ES-I3 (cell line): ENCODE data around the gene LSM14B.

Experiments used
- H3K36me3 ChIP-seq: 2 replicates; pipeline ENCODE4 v1.6.1; 2013; ENCODE audit warnings: mild to moderate bottlenecking, low read length, control low read depth, moderate library complexity; ENCODE audit not compliant: insufficient read depth
- H3K4me1 ChIP-seq: 2 replicates; pipeline ENCODE4 v1.6.1; 2013; ENCODE audit warnings: mild to moderate bottlenecking, control low read depth, low read length; ENCODE audit not compliant: insufficient read depth
- H3K9ac ChIP-seq: 2 replicates; pipeline ENCODE4 v1.6.1; 2013; ENCODE audit warnings: low read depth, mild to moderate bottlenecking, low read length, moderate library complexity
- H3K9me3 ChIP-seq: 2 replicates; pipeline ENCODE4 v1.6.1; 2013; ENCODE audit warnings: mild to moderate bottlenecking, low read length, moderate library complexity; ENCODE audit not compliant: control insufficient read depth, insufficient read depth

Gene LSM14B

DNA sequence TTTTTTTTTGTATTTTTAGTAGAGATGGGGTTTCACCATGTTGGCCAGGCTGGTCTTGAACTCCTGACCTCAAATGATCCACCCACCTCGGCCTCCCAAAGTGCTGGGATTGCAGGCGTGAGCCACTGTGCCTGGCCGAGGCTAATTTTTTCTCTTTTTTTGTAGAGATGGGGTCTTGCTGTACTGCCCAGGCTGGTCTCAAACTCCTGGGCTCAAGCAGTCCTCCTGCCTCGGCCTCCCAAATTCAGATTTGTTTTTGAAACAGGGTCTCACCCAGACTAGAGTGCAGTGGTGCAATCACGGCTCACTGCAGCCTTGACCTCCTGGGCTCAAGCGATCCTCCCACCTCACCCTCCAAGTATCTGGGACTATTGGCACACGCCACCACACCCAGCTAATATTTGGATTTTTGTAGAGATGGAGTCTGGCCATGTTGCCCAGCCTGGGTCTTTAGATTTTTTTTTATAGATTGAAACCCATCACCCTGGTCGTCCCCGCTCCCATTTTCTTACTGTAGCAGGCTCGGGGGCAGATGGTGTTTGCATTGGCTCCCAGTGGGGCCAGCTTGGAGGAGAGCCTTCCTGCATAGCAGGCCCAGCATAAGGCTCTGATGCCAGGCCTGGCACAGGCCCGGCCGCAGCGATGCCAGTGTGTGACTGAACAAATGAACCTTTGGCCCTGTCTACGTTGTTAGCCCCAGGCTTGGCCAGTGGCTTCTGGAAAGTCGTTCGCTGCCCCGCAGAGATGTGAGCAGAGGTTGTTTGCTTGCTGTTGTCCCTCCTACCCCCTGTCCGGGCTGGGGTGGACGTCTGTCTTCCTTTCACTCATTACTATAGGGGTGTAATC, 56.3 kb downstream of the LSM14B start:
- H3K9ac ChIP-seq = no peak overlapping the region
- H3K9me3 ChIP-seq = no peaks in the 10 kb centered on the region
- H3K36me3 ChIP-seq = peaks cover 11% of the 10 kb centered on the region; the same call in 1 of the 2 replicates
- peaks cover 6% of the 10 kb centered on the region for H3K4me1 ChIP-seq

DNA sequence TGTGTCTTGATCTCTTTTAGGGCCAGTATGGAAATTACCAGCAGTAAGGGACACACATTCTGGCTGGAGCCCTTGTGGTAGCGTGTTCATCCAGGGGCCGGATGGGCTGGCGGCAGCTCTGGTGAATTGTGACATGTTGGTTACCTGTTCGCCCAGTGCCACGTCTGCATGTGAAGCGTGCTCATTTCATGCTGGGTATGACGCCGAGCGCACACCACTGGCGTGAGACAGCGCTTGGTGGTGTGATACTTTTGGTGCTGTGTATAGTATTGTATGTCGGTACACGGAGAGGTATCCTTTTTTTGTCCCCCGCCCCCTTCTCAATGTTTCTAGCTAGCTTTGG, 56.9 kb downstream of the LSM14B start:
- H3K9ac ChIP-seq = no peak overlapping the region
- no peaks in the 10 kb centered on the region for H3K9me3 ChIP-seq
- H3K4me1 ChIP-seq = peaks cover 6% of the 10 kb centered on the region
- peaks cover 11% of the 10 kb centered on the region; the same call in 1 of the 2 replicates for H3K36me3 ChIP-seq

DNA sequence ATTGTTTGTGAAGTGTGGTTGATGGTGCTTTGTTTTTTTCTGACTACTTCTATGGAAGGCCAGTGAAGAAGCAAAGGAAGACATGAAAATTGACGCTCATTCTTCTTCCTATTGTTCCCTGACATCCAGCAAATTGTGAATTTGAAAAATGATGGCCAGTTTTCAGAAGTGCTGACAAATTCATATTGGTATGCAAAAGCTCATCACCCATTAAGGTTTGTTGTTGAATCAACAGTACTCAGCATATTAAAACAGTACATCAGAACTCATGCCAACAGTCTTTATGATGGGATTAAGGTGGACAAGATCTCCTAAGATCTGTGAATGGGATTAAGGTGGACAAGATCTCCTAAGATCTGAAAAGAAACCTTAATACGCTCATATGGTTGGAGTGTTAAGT, 59.5 kb downstream of the LSM14B start:
- Histone ChIP-seq H3K9me3 (no peaks in the 10 kb centered on the region), H3K9ac (peak overlapping the region; percentile 90), H3K4me1 (peaks cover 6% of the 10 kb centered on the region), H3K36me3 (0 out of 2 replicates have a peak, but pooled peaks cover 6% of the 10 kb centered on the region)

DNA sequence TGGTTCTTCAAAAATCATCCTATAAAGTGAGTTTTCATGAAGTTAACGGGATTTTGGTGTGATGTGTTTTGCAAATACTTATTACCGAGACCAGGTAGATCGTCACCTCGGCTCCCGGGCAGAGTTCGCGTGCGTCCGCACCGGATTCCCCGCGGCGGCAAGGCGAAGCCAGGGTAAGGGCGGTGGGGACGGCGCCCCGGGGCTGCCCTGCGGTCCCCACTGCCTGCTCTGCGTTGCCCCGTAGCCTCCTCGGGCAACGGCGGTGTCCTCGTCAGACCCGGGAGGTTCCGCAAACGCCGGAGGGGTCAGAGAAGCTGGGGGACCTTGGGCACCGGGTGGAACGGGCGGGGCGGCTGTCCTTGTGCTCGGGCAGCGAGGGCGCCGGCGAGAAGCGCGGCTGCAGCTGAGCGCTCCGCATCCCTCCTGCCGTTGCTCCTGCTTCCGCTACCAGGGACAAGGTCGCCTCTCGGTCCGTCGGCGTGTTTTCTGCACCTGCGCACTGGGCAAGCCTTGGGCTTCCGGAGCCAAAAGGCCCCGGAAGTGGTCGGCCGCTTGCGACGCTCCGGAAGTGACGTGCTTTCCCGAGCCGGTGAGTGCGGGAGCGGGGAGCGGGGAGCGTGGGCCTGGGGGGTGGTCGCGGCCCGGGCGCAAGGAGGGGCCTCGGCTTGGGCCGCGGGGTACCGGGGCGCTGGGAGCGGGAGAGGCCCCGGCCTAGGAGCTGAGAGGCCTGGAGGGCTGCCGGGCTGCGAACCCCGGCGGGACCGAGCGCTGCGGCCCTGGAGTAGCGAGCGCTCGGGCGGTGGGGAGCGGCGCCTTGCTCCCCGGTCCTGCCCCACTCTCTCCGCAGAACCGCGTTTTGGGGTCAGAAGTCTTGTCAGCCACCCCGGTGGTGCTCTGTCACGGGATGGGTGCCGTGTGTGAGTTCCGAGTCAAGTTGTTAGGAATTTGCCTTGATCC, 60.5 kb downstream of the LSM14B start, which contains the start of gene MTG2:
Gene MTG2 (plus strand): TSS at position 560 of the 957 bp plus-strand sequence. CDS start 10,393 bp downstream, outside the sequence.
- peak within 1 kb of the TSS; percentile 90 for H3K9ac ChIP-seq
- peaks cover 6% of the 10 kb centered on the region for H3K4me1 ChIP-seq
- H3K36me3 ChIP-seq = 0 out of 2 replicates have a peak, but pooled peaks cover 6% of the 10 kb centered on the region
- no peaks in the 10 kb centered on the region for H3K9me3 ChIP-seq

DNA sequence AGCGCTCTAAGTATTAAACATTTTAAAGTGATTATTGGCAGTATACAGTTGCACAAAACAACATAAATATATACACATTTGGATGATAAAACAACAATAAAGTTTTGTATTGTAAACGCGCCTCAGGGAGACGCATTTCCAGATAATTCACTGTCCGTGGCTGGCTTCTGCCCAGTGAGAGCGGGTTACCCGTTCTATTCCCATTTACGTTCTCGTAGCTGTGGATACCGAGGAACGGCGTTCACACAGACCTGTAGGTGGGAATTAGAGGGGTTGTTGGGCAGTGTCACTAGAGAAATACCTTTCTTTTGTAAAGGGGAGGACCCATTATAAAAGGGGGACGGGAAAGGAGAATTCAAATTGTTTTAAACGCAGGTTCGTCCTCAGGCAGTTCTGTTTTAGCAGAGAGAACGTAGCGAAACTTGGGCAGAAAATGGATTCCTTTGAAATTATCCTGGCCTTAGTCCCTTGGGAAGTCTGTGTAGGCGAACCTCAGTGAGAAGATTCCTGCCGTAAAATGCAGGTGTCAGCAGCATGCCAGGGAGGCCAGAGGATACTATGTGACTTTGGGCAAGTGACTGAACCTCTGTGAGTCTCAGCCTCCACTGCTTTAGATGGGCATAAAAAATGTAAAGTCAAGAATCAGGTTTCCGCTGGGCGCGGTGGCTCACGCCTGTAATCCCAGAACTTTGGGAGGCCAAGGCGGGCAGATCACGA, 61.3 kb downstream of the LSM14B start:
- peak overlapping the region; percentile 90 for H3K9ac ChIP-seq
- peaks cover 6% of the 10 kb centered on the region for H3K4me1 ChIP-seq

More for the DNA sequence above, 61.3 kb downstream of the LSM14B start:
- no peaks in the 10 kb centered on the region for H3K9me3 ChIP-seq
- H3K36me3 ChIP-seq = 0 out of 2 replicates have a peak, but pooled peaks cover 4% of the 10 kb centered on the region
